HG03378 (cell line): ENCODE results near the gene SLC40A1.

Source experiments
- ATAC-seq: cut with Tn5 transposase; IDR thresholded peaks from one replicate; pipeline ENCODE4 v1.9.1; 2021; ENCODE audit warnings: mild to moderate bottlenecking, moderate library complexity; ENCODE audit not compliant: unreplicated experiment

Gene SLC40A1

DNA sequence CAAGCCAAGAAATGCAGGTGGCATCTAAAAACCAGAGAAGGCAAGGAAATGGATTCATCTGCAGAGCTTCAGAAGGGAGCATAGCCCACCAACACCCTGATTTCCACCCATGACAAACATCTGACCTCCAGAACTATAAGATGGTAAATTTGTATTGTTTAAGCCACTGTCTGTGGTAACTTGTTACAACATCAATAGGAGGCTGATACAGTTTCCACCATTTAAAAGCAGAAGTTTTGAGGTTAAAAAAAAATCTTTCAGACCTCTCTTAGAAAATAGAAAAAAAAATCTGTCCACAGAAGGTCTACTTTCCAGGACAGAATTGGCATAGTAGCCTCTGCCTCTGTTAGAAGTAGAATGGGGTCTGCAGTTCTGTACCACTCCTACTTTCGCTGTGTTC is 37.2 kb downstream of the SLC40A1 start:
- no peak for ATAC-seq

DNA sequence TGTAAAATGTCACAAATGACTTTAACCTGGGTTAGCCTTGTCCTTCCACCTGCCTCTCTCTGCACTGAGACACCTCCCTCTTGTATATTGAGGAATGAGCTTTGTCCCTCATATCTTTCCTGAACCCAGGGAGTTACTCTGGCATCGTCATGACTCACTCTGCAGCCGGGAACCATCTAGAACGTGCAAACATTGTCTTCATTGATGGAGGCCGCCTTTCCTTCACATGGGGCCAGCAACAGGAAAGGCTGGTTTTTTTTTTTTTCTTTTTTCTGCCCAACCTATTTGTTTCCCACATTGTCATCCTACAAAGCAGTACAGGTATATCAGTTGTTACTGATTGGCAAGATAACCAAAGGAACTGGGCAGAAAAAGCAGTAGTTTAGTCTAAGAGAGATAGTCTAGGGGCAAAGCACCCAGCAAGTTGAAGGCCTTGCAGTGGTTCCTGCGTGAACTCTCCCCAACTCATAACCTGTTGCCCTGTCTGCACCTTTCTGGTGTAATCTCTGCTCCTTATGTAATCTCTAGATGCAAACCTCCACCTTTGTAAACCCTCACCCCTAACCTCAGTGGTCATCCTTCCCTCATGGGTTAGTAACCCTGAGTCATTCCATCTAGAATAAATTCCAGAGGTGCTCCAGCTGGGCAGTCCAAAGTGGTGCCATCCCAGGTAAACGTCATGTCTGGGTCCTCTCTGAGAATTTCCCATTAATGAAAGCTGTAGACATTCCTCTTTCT is 38.3 kb downstream of the SLC40A1 start:
- ATAC-seq = no peak

DNA sequence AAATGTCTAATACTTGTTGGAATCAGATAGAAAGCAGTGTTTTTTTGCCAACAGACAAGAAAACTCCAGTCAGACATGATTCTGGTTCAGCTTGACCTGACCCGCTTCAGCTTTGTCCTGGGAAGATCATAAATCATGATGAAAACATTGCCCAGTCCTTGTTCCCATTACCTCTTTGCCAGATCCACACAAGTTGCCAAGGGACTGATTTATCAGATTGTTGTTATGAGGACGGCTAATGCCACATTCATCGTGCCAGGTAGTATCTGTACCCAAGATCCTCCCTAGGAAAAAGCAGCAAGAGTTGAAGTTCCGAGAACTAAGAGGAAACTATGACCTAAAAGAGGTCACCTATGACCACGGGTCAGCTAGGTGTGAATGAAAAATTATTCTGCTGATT is 39.0 kb downstream of the SLC40A1 start:
- ATAC-seq = no peak

DNA sequence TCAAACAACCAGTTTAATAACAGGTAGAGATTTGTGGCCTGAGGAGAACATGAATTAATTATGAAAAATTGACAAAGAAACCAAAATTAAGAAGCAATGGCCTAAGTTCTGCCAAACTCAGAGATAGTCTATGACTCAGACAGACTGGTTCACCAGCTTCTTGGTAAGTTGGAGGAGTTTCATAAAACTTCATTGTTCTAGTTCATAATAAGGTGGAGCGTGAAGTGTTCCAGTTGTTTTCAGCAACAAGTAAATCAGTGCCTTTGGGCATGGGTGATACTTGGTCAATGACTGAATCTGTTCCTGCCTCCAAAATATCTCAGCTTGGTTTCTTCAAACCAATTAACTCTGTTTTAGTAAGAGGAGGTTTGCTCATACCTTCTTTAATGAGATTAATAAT is 40.0 kb downstream of the SLC40A1 start:
- ATAC-seq = no peak

DNA sequence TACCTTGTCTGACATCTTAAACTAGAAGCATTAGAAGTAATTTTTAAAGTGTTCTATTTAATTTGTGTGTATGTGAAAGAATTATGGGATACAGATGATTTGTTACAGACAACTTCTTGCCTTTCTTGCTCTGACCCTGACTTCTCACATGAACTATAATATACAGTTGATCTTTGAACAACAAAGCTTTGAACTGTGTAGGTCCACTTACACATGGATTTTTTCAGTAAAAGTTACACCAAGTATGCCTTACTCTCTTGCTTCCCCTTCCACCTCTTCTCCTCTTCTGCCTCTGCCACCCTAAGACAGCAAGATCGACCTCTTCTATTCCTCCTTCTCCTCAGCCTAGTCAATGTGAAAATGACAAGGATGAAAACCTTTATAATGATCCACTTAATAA is 42.2 kb downstream of the SLC40A1 start:
- no peak for ATAC-seq

DNA sequence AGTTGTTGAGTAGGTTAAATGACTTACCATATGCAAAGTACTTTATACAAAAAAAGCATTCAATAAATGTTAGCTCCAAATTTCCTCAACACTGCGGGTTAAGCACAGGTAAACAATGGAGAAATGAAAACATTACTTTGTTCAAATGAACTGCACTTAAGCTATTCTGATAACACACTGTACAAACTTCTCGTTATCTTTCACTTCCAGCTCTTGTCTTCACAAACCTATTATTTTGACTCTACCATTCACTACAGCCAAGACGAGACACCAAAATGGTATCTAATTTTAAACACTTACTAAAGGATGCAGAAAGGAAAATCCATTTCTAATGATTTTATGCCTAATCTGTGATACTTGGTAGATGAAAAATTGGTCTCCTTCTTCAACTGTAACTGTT is 43.8 kb downstream of the SLC40A1 start:
- no peak for ATAC-seq

DNA sequence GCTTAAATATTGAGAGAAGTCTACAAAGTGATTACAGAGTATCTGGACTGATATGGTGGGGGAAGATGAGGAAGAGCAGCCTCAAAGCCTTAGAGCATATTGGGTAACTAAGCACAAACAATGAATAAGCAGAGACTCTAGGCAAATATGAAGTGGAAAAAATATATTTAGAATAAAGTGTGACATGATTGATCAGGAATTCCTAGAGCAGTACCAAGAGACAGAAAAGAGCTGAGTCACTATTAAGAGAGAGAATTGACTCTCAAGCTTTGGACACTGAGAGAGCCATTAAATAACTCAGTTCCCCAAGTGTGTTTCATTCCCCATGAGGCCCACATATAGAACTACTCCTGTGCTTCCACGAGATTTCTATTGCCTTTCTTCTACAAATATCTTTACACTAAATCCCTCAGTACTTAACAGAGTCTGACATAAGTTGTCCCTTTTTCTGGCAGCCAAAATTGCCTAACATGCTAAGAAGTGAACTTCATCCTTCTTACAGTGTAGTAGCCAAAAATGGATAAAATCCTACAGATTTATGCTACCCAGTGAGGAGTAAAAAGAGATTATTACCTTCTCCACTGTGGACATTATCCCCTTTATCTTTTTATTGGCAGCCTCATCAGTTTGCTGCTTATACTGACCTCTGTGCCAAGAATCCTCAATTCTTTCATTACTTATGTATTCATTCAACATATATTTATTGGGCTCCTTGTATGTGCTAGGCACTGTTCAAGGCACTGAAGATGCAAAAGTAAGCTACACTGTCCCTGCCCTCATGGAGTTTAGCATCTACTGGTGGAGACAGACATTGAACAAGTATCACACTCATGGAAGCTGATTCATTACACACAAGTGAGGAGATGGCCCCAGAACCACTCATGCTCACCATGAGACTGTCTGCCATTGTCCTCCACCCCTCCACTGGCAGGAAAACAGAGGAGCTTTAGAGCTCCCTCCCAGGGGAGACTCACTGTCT is 45.4 kb downstream of the SLC40A1 start:
- ATAC-seq = no peak

DNA sequence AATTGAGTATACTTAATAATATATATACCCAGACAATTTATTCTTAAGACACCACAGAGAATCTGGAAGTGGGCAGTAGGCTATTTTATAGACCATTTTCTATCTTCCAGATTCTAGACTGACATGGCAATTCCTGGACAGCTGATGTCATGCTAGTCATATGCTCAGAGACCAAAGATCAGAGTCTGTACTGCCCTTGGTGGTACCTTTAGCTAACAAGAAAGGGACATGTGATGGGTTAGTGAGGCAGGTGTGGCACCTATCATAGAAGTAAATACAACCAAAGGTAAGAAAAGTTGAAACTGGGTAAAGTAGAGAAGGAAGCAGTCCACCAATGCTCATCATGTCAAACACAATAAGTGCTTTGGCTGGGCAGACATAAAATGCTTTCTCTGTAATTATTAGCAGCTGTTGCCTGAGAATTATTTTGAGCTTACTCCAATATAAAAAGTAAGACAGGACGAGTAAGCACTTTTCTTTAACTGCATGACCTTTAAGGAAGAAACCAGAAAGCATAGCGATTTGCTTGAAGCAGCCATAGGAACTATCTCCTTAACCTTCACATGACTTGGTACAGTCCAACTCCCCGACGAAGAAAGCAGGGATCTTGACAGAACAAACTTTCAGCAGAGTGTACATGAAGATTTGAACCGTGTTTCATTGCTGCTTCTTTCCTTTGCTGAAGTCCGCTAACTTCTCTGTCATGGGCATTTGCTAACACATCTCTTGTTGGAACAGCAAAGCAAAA is 47.1 kb downstream of the SLC40A1 start:
- ATAC-seq = no peak

DNA sequence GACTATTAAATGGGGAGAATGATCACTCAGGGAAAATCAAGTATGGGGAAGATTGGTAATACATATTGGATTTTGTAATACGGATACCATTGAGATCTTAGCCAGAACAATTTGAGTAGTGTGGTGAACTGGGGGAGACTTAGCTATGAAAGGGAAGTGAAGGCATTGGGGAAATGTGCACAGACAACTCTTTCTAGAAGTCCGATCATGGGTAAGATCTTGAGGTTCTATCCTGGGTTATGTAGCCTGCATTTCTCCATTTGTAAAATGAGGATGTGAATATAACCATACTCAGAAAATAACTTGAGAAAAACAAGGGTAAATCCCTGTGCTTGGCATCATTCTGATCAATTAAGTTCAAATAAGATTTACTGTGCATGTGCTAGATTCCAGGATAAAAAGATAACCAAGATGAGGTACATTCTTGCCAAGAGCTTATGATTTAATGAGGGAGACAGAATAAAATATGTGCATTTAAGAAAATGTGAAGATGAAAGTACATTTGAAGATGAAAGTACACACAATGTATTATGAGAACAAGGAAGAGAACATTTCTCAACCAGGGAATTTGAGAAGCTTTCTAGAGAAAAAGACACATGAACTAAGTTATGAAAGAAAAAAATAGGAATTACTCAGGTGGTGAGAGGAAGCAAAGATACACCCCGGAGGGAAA is 49.5 kb downstream of the SLC40A1 start:
- ATAC-seq = no peak

DNA sequence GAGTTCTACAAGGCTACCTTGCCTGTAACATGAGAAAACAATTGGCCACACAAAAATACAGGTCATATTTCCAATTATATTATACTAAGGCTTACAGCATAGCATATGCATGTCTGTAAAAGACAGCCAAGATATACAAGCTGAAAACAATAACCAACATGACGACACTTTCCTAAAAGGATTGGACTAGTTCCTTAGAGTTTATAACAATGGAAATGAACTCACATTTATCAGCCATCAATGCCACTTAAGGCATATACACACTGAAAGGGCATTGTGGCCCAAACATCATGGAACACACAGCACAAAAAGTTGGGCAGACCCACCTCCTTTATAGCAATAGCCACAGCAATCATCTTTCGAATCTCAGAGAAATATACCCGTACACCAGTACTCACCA is 52.0 kb downstream of the SLC40A1 start:
- ATAC-seq = no peak

DNA sequence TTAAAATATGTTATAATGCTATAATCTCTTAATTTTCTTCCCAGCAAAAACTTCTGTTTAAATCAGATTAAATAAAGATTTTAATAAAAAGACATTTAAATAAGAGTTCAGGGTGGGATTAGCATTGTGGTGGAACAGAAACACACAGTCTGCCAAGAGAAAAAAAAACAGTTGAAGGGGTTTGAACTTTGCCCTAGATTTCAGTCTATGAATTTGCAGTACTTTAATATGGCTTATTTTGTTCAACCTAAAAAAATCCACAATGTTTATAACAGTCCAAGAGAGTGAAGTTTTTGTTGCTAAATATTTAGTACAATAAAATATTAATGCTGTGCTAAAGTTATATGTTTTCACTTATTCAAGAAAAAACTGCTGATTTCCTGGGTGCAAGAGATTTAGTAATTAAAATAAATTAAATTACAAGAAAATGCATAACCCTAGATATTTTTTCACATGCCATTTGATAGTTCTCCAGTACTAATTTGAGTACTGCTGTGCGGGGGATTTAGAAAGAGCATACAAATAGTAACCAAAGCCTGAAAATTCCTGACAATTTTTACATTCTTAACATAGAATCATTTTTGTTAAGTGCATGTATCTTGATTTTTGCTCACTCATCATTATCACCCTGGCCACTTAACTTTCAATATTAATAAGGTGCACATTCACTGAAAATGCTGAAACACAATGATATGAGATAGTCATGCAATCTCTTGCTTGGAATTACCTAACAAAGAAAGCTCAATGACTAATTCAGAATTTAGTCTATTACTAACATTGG is 52.6 kb downstream of the SLC40A1 start:
- no peak for ATAC-seq

DNA sequence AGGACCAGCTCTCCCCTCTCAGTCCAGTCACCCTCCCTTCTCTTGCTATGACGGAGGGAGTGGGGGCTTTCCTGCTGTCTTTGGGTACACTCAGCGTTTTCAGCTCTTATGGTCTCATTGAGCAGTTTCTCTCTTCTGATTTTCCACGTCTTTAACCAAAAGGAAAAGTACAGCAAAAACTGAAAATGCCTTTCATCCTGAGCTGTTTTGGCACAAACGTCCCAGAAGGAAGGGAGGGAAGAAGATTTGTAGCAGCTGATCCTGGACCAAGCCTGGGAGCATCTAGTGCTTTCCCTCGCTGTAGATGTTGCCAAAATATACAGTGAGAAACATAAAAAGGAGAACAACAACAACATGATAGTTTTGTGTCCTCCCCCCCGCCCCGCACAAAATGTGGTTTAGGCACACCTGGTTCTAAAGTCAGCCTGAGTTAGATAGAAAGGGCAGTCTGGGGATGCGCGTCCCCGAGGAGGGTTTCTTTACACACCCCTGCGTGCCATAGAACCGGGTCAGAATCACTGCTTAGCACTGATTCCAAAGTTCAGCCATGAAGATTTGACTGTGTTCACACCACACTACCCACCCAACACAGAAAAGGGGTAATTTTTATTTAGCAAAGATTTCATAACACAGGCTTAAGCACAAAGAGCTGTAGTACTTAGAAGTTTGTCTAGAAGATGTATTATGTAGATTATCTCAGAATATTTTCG is 53.4 kb downstream of the SLC40A1 start:
- no peak for ATAC-seq

DNA sequence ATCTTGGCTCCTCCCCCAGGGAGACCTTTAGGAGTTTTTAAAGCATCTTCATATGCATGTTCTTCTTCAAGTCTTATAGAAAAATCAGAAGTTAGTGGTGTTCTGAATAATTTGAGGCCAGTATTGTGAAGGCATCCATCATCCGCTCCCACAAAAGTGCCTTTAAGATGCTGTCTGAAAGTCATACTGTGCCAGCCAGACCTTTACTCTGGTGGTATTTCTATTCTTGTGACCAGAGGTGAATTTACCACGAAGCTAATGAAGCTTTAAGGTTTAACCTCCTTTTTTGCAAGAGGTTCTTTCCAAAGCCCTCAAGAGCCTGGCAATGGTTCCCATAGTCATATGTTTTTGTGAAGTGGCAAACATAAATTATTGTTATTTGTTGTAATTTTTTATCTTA is 54.3 kb downstream of the SLC40A1 start:
- ATAC-seq = no peak

DNA sequence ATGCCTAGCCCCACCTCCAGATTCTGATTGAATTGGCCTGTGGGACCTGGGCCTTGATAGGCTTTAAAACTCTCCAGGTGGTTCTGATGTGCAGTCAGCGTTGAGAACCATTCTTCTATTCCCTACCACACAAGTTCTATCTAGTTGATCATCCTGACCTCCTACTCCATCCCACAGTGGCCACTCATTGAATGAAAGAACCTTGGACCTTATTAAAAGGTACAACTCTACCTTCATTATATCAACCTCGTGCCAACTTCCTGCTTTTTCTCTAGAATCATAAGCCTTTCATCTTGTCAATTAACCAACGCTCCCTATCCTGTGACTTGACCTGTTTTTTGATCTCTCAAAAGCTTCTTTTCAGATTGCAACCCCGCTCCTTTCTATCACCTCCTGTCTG is 55.8 kb downstream of the SLC40A1 start:
- ATAC-seq = no peak

DNA sequence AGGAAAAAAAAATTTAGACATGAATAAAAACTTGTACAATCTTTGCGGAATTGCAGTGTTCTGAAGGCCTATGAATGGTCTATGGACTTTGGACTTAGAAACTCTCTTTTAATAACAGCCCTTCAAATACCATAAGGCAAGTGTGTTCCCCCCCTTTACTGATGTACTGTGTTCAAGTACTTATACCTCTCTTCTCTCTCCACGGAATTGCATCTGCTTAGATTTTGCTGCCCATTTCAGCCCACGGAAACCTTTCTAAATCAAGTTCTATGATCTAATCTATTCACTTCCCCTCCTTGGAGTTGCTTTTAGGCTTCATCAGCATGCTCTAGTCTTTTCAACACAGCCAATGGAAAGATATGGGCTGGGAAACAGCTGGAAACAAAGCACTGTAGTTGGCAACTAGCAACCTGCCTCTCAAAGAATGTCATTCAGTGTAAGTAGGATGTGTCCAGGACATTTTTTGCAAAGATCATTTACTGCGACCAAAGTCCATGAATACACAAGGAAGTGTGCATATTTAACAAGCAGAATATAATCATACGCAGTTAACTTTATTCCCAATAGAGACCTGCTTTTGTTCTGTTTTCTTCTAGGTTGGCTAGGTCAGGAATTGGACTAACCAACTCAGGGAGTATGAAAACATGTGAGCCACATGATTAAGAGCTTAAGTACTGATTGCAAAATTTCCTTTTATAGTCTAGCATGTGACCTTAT is 58.0 kb downstream of the SLC40A1 start:
- no peak for ATAC-seq

DNA sequence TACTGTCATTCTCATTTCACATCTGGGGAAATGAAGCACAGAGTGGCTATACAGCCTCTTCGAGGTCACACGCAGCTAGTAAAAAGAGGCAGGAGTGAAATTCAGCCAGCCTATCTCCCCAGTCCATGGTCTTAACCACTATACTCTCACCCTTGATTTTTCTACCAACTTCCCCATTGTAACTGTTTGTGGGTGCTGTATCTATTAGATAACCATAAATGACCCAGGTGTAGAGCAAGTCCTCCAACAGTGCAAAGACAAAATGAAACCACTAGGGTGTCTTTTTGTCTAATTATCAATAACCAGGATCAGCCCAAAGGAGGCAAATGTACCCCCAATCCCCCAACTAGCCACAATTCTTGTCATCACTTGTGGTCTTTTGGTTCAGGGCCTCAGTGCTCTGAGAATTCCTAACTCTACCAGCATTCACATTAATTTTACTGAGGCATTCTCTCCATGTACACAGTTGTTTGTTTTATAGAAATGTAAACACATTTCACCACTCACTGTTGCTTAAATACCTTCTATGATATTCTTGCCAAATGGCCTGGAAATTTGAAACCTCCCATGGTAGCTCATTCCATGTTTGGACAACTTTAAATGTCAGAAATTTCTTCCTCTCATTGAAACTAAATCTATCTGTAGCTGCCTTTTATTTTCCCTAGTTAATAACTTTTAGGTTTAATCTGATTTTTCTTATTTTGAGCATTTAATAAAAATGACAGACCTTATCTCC is 58.7 kb downstream of the SLC40A1 start:
- ATAC-seq = peak; percentile 49

DNA sequence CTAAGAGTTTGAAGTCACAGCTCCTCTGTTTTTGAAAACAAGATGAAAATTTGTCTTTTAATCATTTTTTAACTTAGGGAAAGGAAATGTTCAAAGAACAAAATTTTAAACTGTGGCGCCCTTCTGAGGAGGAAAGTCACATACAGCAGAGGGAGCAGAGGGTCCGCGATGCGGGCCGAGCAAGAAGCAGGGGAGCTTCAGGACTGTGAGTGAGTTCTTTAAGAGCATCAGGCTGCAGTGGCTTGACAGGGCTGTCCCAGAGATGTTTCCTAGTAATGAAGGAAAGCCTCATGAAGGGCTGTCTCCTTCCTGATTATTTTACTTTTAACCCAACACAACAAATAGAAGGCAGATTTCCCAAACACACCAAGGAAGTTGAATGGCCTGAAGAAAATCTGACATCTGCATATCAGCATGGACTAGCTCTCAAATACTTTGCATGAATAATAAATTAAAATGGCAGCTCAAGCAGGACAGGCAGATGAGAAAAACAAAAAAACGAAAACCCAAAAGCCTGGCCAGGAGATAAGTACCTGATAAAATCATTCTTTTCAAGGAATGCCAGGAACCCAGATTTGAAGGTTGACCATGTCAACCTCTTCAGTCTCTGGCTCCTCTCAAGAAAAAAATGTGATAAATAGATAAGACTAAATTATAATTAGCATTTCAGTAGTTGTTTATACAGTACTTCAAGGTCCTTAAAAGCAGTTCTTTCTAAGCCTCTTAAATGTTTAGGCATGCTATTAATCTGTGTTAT is 60.8 kb downstream of the SLC40A1 start:
- ATAC-seq = no peak
